Osteocyte (in vitro differentiated cells): ENCODE results near the gene COTL1. TPM values are rescaled to one million over a fixed set of nuclear protein-coding genes. Genes with fewer than 3 reads are reported as not detected.

Source experiments
- DNase-seq: peaks from one replicate; pipeline ENCODE4 v3.0.0; 2021; ENCODE audit warnings: mixed read lengths; ENCODE audit not compliant: unreplicated experiment; ENCODE audit errors: extremely low spot score
- H3K27ac Mint-ChIP-seq: one replicate; pipeline ENCODE4 v1.8.0; 2021; ENCODE audit warnings: mild to moderate bottlenecking, mixed read lengths; ENCODE audit not compliant: unreplicated experiment
- H3K27me3 Mint-ChIP-seq: one replicate; pipeline ENCODE4 v1.8.0; 2021; ENCODE audit warnings: mixed read lengths; ENCODE audit not compliant: unreplicated experiment
- H3K36me3 Mint-ChIP-seq: one replicate; pipeline ENCODE4 v1.8.0; 2021; ENCODE audit warnings: mixed read lengths; ENCODE audit not compliant: unreplicated experiment
- H3K4me1 Mint-ChIP-seq: one replicate; pipeline ENCODE4 v1.8.0; 2021; ENCODE audit warnings: mixed read lengths; ENCODE audit not compliant: unreplicated experiment
- H3K4me3 Mint-ChIP-seq: one replicate; pipeline ENCODE4 v1.8.0; 2021; ENCODE audit warnings: mild to moderate bottlenecking, moderate library complexity, mixed read lengths; ENCODE audit not compliant: unreplicated experiment
- H3K9me3 Mint-ChIP-seq: one replicate; pipeline ENCODE4 v1.8.0; 2021; ENCODE audit warnings: mixed read lengths; ENCODE audit not compliant: unreplicated experiment
- total RNA-seq: library from RNA; stranded (reverse); gene quantifications from 2 replicates; pipeline ENCODE4 v1.2.1, GENCODE V29; 2021
- TF ChIP-seq, protein P1 (sequence below): fragments of 200-600 bp; sonication (generic); IDR thresholded peaks from 2 replicates; pipeline ENCODE4 v1.5.0; 2021; ENCODE audit warnings: antibody characterized with exemption, mild to moderate bottlenecking, moderate library complexity

Gene COTL1
- total RNA-seq, 1 donor from 2014 or later: 103 TPM

DNA sequence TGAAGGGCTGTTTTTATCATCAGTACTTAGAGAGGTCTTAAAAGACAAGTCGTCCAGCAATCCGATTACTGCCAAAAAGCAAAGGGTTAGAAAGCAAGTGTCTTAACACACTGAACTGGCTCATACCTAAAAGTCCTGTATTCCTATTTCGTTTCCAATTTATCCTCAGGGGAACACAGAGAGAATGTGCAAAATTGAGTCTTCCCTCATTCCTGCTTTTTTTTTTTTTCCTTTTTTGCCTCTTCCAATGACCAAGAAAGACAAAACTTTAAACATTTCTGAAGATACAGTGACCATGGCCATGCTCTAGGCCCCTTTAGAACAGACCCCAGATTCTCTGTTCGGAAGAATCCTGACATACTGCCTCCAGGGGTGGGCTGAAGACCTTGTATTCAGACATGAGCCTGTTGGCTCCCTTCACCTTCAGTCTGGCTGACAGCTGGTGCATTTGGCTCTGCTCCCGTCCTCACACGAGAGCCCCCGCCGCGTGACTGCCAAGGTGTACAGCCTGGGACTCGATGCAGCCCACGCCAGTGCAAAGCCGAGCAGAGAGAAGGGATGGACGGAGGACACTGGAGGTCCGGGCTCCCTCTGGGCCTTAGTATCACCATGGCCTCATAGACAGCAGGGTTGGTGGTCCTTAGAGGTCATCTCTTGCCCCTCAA lies 47.0 kb downstream of the COTL1 start:
- Mint-ChIP-seq H3K27ac (no peak overlapping the region), H3K4me1 (no peaks in the 10 kb centered on the region), H3K36me3 (peaks cover 20% of the 10 kb centered on the region), H3K4me3 (no peak overlapping the region), H3K9me3 (peaks cover 5% of the 10 kb centered on the region), H3K27me3 (no peaks in the 10 kb centered on the region)
- DNase-seq: no peak
- TF ChIP-seq, protein P1, sequence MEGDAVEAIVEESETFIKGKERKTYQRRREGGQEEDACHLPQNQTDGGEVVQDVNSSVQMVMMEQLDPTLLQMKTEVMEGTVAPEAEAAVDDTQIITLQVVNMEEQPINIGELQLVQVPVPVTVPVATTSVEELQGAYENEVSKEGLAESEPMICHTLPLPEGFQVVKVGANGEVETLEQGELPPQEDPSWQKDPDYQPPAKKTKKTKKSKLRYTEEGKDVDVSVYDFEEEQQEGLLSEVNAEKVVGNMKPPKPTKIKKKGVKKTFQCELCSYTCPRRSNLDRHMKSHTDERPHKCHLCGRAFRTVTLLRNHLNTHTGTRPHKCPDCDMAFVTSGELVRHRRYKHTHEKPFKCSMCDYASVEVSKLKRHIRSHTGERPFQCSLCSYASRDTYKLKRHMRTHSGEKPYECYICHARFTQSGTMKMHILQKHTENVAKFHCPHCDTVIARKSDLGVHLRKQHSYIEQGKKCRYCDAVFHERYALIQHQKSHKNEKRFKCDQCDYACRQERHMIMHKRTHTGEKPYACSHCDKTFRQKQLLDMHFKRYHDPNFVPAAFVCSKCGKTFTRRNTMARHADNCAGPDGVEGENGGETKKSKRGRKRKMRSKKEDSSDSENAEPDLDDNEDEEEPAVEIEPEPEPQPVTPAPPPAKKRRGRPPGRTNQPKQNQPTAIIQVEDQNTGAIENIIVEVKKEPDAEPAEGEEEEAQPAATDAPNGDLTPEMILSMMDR: no peak

DNA sequence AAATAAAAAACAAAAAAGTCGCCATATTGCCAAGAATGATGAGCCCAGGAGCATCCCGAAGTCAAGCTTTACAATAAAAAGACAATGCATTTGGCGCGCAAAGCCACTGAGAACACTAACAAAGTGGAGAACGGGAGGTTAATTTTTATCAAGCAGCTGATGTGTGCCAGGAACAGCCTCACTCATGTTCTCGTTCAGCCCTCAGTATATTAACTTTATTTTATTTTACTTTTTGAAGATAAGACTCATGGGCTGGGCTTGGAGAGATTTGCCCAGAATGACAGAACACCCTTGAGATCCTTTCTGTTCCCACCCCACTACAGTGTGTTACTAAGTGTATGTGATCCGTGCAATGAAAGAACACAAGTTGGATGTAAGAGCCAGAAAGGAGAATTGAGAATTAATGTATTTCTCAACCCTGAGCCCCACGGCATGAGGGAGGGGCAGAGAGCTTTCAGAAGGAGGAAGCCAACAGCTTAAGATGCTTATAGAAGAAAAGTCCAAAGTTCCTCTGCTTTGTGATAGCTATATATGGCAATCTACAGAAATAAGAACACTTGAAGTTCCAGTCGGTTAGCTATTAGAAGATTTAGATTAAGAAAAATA lies 48.4 kb downstream of the COTL1 start:
- Mint-ChIP-seq H3K36me3 (peaks cover 26% of the 10 kb centered on the region), H3K27me3 (no peaks in the 10 kb centered on the region), H3K9me3 (peaks cover 5% of the 10 kb centered on the region), H3K27ac (no peak overlapping the region), H3K4me1 (no peaks in the 10 kb centered on the region), H3K4me3 (no peak overlapping the region)
- no peak for DNase-seq
- TF ChIP-seq, protein P1: no peak

- no peak for DNase-seq
- no peaks in the 10 kb centered on the region for H3K27me3 Mint-ChIP-seq
- peaks cover 5% of the 10 kb centered on the region for H3K9me3 Mint-ChIP-seq
- H3K4me1 Mint-ChIP-seq: no peaks in the 10 kb centered on the region
- H3K27ac Mint-ChIP-seq: no peak overlapping the region
- peaks cover 26% of the 10 kb centered on the region for H3K36me3 Mint-ChIP-seq
- H3K4me3 Mint-ChIP-seq: no peak overlapping the region
- TF ChIP-seq, protein P1: no peak
Measured at GRCh38 chr16:84568066-84568465, 49.8 kb downstream of the COTL1 start.

- peaks cover 26% of the 10 kb centered on the region for H3K36me3 Mint-ChIP-seq
- H3K9me3 Mint-ChIP-seq: peaks cover 5% of the 10 kb centered on the region
- TF ChIP-seq, protein P1: no peak
Measured at GRCh38 chr16:84567286-84567962, 50.5 kb downstream of the COTL1 start.

More at GRCh38 chr16:84567286-84567962, 50.5 kb downstream of the COTL1 start:
- Mint-ChIP-seq H3K27ac (no peak overlapping the region), H3K4me3 (no peak overlapping the region), H3K4me1 (no peaks in the 10 kb centered on the region), H3K27me3 (no peaks in the 10 kb centered on the region)
- no peak for DNase-seq
